Pancreas (tissue), 10 donors: ENCODE results near the gene PNKP. TPM values are rescaled to one million over a fixed set of nuclear protein-coding genes. Genes with fewer than 3 reads are reported as not detected.

Source experiments
- ATAC-seq, 4 donors: fragments of 200-7000 bp; cut with Tn5 transposase; one replicate each; pipeline versions ENCODE4 v1.8.0 to v1.9.1; 2020; ENCODE audit warnings: mild to moderate bottlenecking in 4 of 4, moderate library complexity in 4 of 4
- DNase-seq, 6 donors: peaks; one replicate each; pipeline ENCODE4 v3.0.0-alpha.2; 2020
- FAIRE-seq: peaks from 2 replicates; lab custom pipeline; 2012; peaks lifted over from hg19 to GRCh38; lab: Jason Lieb, UNC
- H3K27ac ChIP-seq, 4 donors: fragments of 200-600 bp; sonication (generic); 1 replicate in 3 of 4; 2 replicates in 1 of 4; pipeline versions ENCODE4 v1.5.0 to v1.8.0; 2020
- H3K27me3 ChIP-seq, 4 donors: fragments of 200-600 bp; one replicate each; pipeline ENCODE4 v1.8.0; 2021
- H3K36me3 ChIP-seq, 3 donors: fragments of 200-600 bp; sonication (generic) in 1 of 3; one replicate each; pipeline versions ENCODE4 v1.5.0 to v1.8.0; 2020 to 2021
- H3K4me1 ChIP-seq, 3 donors: fragments of 200-600 bp; one replicate each; pipeline ENCODE4 v1.8.0; 2021
- H3K4me3 ChIP-seq, 4 donors: fragments of 200-600 bp; sonication (generic) in 2 of 4; one replicate each; pipeline versions ENCODE4 v1.5.0 to v1.8.0; 2020 to 2021
- H3K9me3 ChIP-seq, 4 donors: fragments of 200-600 bp; one replicate each; pipeline ENCODE4 v1.8.0; 2021
- WGBS, 2 donors: extraction: QIAGEN DNeasy Blood & Tissue Kit; methylation state at CpG; one replicate each; pipeline ENCODE4 v1.1.7; 2013; 5-methylcytosine and 5-hydroxymethylcytosine counted together
- intact Hi-C, 3 donors: fragments of 100-400 bp; cut with DNase I; formaldehyde crosslinking; loops; one replicate each; pipeline versions ENCODE4 v1.11.1 to v1.14.2; 2022
- microRNA-seq, 2 donors: library from miRNA; unstranded; fragments of <30 nt; microRNA quantifications; one replicate each; pipeline versions ENCODE4 to v1.1.0, GENCODE V29; 2019 to 2020
- polyA plus RNA-seq, 2 donors: library from polyadenylated mRNA; stranded (reverse); fragments of 200-250 nt; gene quantifications; one replicate each; pipeline ENCODE4 v1.2.3, GENCODE V29; 2013
- total RNA-seq, 6 donors: library from RNA; stranded (reverse); fragmentation: NEBNext Ultra II Directional in 4 of 6; extraction: Animal tissue kit (Norgen Biotek cat#: 25700) in 4 of 6; gene quantifications; one replicate each; pipeline versions ENCODE4 v1.2.1 to v1.2.4, GENCODE V29; 2021 to 2023
- TF ChIP-seq, protein P1 (sequence below), 4 donors: fragments of 200-600 bp; sonication (generic) in 3 of 4; IDR thresholded peaks; one replicate each; pipeline versions ENCODE4 v1.5.0 to v1.8.0; 2021; ENCODE audit warnings: antibody characterized with exemption in 4 of 4
- donor health status: healthy with polysubstance abuse.
- donor health status: DM: no; HTN: no; CAD: no; lungs with moderate emphysema.
- donor health status: DM: no; HTN: no; CAD: no.
- donor health status: control.
- donor health status: control.
- donor health status: Bipolar disorder and iron deficiency.
- donor health status: DM: yes; HTN: yes; CAD: no.
- donor health status: DM: no; HTN: no; CAD: no.
- donor health status: DM: no; HTN: no; CAD: no.
- donor health status: DM: yes; HTN: yes; CAD: no.

The PNKP gene
- total and polyA plus RNA-seq, 8 donors: 28.7 to 154 (median 43.7) TPM

DNA sequence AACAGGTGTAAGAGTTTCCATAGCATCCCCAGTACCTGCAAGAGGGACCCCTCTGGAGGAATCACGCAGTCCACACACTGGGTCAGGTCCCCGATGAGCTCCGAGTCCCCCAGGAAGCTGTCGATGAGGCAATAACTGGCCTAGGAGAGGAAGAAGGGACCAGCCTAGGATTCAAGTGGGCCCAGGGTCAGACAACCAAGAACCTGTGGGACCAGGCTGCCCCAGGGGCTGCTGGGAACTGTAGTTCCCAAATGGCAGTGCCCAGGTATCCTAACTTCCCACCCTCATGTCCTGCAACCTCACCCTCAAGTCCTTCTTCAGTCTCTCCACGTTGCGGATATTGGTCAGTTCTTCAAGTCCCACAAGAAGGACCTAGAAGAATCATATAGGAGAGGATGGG lies 56.0 kb downstream of the PNKP start:
- H3K4me3 ChIP-seq: no peak overlapping the region
- DNase-seq (no peak), ATAC-seq (no peak), FAIRE-seq (no peak)
- peaks cover 4 to 10% (median 9%) of the 10 kb centered on the region in 3 donors for H3K4me1 ChIP-seq
- H3K9me3 ChIP-seq: no peaks in the 10 kb centered on the region
- no peaks in the 10 kb centered on the region for H3K36me3 ChIP-seq
- no peak overlapping the region for H3K27ac ChIP-seq
- TF ChIP-seq, protein P1, sequence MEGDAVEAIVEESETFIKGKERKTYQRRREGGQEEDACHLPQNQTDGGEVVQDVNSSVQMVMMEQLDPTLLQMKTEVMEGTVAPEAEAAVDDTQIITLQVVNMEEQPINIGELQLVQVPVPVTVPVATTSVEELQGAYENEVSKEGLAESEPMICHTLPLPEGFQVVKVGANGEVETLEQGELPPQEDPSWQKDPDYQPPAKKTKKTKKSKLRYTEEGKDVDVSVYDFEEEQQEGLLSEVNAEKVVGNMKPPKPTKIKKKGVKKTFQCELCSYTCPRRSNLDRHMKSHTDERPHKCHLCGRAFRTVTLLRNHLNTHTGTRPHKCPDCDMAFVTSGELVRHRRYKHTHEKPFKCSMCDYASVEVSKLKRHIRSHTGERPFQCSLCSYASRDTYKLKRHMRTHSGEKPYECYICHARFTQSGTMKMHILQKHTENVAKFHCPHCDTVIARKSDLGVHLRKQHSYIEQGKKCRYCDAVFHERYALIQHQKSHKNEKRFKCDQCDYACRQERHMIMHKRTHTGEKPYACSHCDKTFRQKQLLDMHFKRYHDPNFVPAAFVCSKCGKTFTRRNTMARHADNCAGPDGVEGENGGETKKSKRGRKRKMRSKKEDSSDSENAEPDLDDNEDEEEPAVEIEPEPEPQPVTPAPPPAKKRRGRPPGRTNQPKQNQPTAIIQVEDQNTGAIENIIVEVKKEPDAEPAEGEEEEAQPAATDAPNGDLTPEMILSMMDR (IDR thresholded peaks at IDR 0.05): no peak
- 95 to 96% methylated on average over 6 of the region's 6 CpGs for WGBS, 2 donors
- intact Hi-C loops: no loop called here
- no peaks in the 10 kb centered on the region for H3K27me3 ChIP-seq

Small RNAs within 50 kb of the gene (microRNA-seq; reads per million reads assigned to microRNA genes)
- gene MIR4749: 0.59 to 0.77 reads per million in 2 donors
- 0 to 0.59 reads per million in 2 donors for gene MIR4750
- gene MIR6800: 0 to 0.59 reads per million in 2 donors

Other genes with a start within 250 kb of the PNKP start
- gene RRAS, start 227.4 kb downstream of the PNKP start, total RNA-seq: 10 to 100 TPM in 2 of 6 donors, 1 to 10 TPM in 4; 5.5 to 24.4 (median 7.5) TPM
- gene RRAS, start 227.4 kb downstream of the PNKP start, polyA plus RNA-seq: 10 to 100 TPM; 27.2 to 42.9 TPM
- 10 to 100 TPM; 17.3 to 34.8 (median 28.3) TPM for gene SCAF1, start 225.4 kb downstream of the PNKP start, total RNA-seq
- gene SCAF1, start 225.4 kb downstream of the PNKP start, polyA plus RNA-seq: 10 to 100 TPM; 17.8 to 30.4 TPM
- 10 to 100 TPM; 34.4 to 66.0 (median 44.7) TPM for gene IRF3, start 201.7 kb downstream of the PNKP start, total RNA-seq
- 100 to 1,000 TPM; 213 to 289 TPM for gene IRF3, start 201.7 kb downstream of the PNKP start, polyA plus RNA-seq
- 10 to 100 TPM in 2 of 6 donors, 1 to 10 TPM in 4; 6.0 to 12.0 (median 9.6) TPM for gene BCL2L12, start 201.6 kb downstream of the PNKP start, total RNA-seq
- 10 to 100 TPM; 16.2 to 16.5 TPM for gene BCL2L12, start 201.6 kb downstream of the PNKP start, polyA plus RNA-seq
- gene PRMT1, start 190.3 kb downstream of the PNKP start, total RNA-seq: 10 to 100 TPM; 27.2 to 61.1 (median 43.3) TPM
- 10 to 100 TPM; 95.3 to 98.7 TPM for gene PRMT1, start 190.3 kb downstream of the PNKP start, polyA plus RNA-seq
- gene ADM5, start 178.0 kb downstream of the PNKP start, total RNA-seq: under 1 TPM; 0.28 to 1.00 (median 0.58) TPM
- gene ADM5, start 178.0 kb downstream of the PNKP start, polyA plus RNA-seq: 1 to 10 TPM; 2.4 to 2.5 TPM
- 1 to 10 TPM in 4 of 6 donors, under 1 TPM in 2; 0.28 to 5.6 (median 2.1) TPM for gene CPT1C, start 176.5 kb downstream of the PNKP start, total RNA-seq
- 10 to 100 TPM; 10.5 to 12.6 TPM for gene CPT1C, start 176.5 kb downstream of the PNKP start, polyA plus RNA-seq
- under 1 TPM in 3 of 6 donors, not detected in 3; 0.08 to 0.34 (median 0.09) TPM for gene TSKS, start 104.3 kb downstream of the PNKP start, total RNA-seq
- gene TSKS, start 104.3 kb downstream of the PNKP start, polyA plus RNA-seq: under 1 TPM; 0.35 to 0.76 TPM
- gene AP2A1, start 100.6 kb downstream of the PNKP start, total RNA-seq: 10 to 100 TPM; 29.3 to 42.8 (median 34.2) TPM
- gene AP2A1, start 100.6 kb downstream of the PNKP start, polyA plus RNA-seq: 10 to 100 TPM; 27.1 to 29.0 TPM
- gene FUZ, start 54.3 kb downstream of the PNKP start, total RNA-seq: 10 to 100 TPM in 3 of 6 donors, 1 to 10 TPM in 3; 8.8 to 22.3 (median 12.1) TPM
- 10 to 100 TPM; 24.3 to 30.3 TPM for gene FUZ, start 54.3 kb downstream of the PNKP start, polyA plus RNA-seq
- gene MED25, start 49.3 kb downstream of the PNKP start, total RNA-seq: 10 to 100 TPM; 19.4 to 34.9 (median 24.3) TPM
- gene MED25, start 49.3 kb downstream of the PNKP start, polyA plus RNA-seq: 10 to 100 TPM; 56.8 to 60.0 TPM
- 100 to 1,000 TPM in 1 of 6 donors, 10 to 100 TPM in 5; 48.8 to 116 (median 72.8) TPM for gene PTOV1, start 16.4 kb downstream of the PNKP start, total RNA-seq
- gene PTOV1, start 16.4 kb downstream of the PNKP start, polyA plus RNA-seq: 100 to 1,000 TPM; 177 to 191 TPM
- 10 to 100 TPM; 13.8 to 22.1 (median 16.2) TPM for gene AKT1S1, start 9.8 kb upstream of the PNKP start, total RNA-seq
- gene AKT1S1, start 9.8 kb upstream of the PNKP start, polyA plus RNA-seq: 10 to 100 TPM; 22.7 to 31.1 TPM
- 10 to 100 TPM; 21.0 to 34.3 (median 29.9) TPM for gene TBC1D17, start 10.1 kb upstream of the PNKP start, total RNA-seq
- 10 to 100 TPM; 74.0 to 99.3 TPM for gene TBC1D17, start 10.1 kb upstream of the PNKP start, polyA plus RNA-seq
- 1 to 10 TPM in 2 of 6 donors, under 1 TPM in 4; 0.23 to 4.0 (median 0.63) TPM for gene IL4I1, start 29.3 kb upstream of the PNKP start, total RNA-seq
- 1 to 10 TPM in 1 of 2 donors, under 1 TPM in 1; 0.45 to 1.1 TPM for gene IL4I1, start 29.3 kb upstream of the PNKP start, polyA plus RNA-seq
- 10 to 100 TPM in 3 of 6 donors, 1 to 10 TPM in 3; 8.2 to 16.6 (median 11.2) TPM for gene ATF5, start 61.6 kb upstream of the PNKP start, total RNA-seq
- 10 to 100 TPM; 16.0 to 25.7 TPM for gene ATF5, start 61.6 kb upstream of the PNKP start, polyA plus RNA-seq
- gene NUP62, start 61.9 kb upstream of the PNKP start, total RNA-seq: 10 to 100 TPM; 11.4 to 26.4 (median 15.0) TPM
- 10 to 100 TPM; 19.6 to 20.7 TPM for gene NUP62, start 61.9 kb upstream of the PNKP start, polyA plus RNA-seq
- gene SIGLEC11, start 93.6 kb upstream of the PNKP start, total RNA-seq: 10 to 100 TPM in 1 of 6 donors, 1 to 10 TPM in 3, under 1 TPM in 2; 0.14 to 26.5 (median 1.6) TPM
- 1 to 10 TPM in 1 of 2 donors, under 1 TPM in 1; 0.35 to 5.1 TPM for gene SIGLEC11, start 93.6 kb upstream of the PNKP start, polyA plus RNA-seq
- gene VRK3, start 157.8 kb upstream of the PNKP start, total RNA-seq: 10 to 100 TPM; 14.4 to 32.4 (median 18.2) TPM
- gene VRK3, start 157.8 kb upstream of the PNKP start, polyA plus RNA-seq: 10 to 100 TPM; 16.8 to 17.4 TPM
- gene ZNF473, start 158.4 kb upstream of the PNKP start, total RNA-seq: 1 to 10 TPM; 3.7 to 6.3 (median 4.2) TPM
- gene ZNF473, start 158.4 kb upstream of the PNKP start, polyA plus RNA-seq: 1 to 10 TPM; 1.9 to 2.8 TPM